Mammary epithelial cell (primary cell): Measurements from ENCODE around the gene CCSER2.

Source experiments
- CTCF ChIP-seq, 2 donors: IDR thresholded peaks in 1 of 2; conservative IDR thresholded peaks in 1 of 2; 2 replicates each; pipeline ENCODE4 v1.5.1; 2011 to 2012; ENCODE audit warnings: inconsistent platforms in 2 of 2, low read length in 2 of 2, mild to moderate bottlenecking in 2 of 2, control low read depth in 1 of 2, low read depth in 1 of 2; ENCODE audit not compliant: insufficient read depth in 1 of 2; ENCODE audit errors: extremely low read depth in 1 of 2
- EZH2 ChIP-seq: IDR thresholded peaks from 2 replicates; pipeline ENCODE4 v1.6.1; 2012; ENCODE audit warnings: low read length, inconsistent platforms, borderline replicate concordance

GRCh38 chr10:84521013-84521412 is 192.6 kb downstream of the CCSER2 start:
- TF ChIP-seq CTCF (conservative IDR thresholded peaks at IDR 0.05 in 1 of 2, IDR thresholded peaks at IDR 0.05 in 1 of 2; ENCODE audit: extremely low read depth in 1 of 2, insufficient read depth in 1 of 2, low read depth in 1 of 2, low read length in 2 of 2) (no peak), EZH2 (no peak)
